TTC549 (cell line): ENCODE measurements around the gene EYS.

Experiments
- FAIRE-seq: peaks from 2 replicates; lab custom pipeline; 2012; peaks lifted over from hg19 to GRCh38; lab: Jason Lieb, UNC

Gene EYS

DNA sequence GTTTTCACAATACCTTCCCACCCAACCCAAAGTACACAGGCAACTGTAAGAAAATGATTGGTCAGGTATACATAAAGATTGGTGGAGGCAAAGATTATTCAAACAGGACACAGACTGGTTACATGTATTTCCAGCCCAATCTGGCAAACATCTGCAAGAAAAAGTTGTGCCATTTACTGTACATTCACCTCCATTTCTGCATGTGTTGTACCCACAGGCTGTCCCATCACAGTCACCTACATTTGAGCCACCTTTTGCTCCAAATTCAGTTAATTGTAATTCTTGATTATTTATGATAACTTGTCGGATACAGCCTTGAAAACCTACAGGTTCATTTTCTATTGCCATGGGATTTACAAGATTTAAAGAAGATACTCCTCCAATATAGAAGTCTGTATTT is 1985.8 kb downstream of the EYS start:
- no peak for FAIRE-seq

DNA sequence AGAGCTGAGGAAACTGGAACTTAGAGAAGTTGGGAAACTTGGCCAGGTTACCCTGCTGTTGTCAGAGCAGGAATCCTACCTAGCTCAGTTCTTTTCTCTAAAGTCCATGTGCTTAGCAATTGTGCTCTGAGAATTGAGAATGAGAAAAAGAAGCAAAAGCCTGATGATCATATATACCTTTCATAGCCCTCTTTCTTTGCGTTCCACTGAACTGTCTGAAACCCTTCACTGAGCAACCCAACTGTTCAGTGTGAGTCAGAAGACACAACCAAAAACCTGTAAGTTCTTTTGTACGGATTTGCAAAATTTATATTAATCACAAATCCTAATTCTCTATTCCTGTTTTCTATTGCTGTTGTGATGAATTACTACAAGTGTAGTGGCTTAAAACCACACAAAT is 1990.9 kb downstream of the EYS start:
- no peak for FAIRE-seq

DNA sequence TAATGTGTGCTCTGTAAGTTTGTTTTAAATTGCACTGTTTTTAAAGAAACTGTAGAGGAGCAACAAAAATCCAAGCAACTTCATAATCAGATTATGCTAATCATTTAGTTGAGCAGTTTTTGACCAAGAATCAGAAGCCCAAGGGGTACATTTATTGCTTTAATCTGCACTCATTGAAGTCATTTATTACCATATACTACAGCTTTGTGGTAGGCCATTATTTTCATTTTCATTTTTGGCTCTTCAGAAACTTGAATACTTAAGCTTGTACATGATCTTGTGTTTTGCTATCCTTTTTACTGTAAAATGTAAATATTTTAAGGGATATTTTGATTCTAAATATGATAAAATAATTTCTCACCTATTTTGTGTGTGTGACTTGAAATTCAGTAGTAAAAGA is 1992.9 kb downstream of the EYS start:
- no peak for FAIRE-seq

DNA sequence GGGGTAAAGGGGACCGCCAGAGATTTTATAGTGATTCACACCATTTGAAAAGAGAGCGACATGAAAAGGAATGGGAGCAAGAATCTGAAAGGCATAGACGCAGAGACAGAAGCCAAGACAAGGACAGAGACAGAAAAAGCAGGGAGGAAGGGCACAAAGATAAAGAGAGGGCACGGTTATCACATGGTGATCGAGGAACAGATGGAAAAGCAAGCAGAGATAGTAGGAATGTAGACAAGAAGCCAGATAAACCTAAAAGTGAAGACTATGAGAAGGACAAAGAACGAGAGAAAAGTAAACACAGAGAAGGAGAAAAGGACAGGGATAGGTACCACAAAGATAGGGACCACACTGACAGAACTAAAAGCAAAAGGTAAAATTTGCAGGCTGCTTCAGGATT is 1993.7 kb downstream of the EYS start:
- FAIRE-seq: no peak

DNA sequence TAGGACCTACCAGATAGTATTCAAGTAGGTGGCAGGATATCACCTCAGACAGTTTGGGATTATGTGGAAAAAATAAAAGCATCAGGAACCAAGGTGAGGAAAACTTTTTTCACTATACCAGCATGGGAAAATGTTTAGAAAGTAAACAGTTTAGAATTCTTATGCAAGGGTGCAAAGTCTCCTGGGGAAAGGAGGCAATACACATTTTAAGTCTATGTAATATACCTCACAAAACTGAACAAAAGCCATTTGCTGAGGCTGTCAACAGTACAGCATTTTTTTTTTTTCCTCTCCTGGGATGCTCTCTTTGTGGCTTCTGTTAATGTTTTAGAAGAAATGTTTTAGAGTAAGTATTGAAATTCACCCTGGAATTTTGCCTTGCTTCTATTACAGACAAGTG is 1997.9 kb downstream of the EYS start:
- FAIRE-seq: no peak

DNA sequence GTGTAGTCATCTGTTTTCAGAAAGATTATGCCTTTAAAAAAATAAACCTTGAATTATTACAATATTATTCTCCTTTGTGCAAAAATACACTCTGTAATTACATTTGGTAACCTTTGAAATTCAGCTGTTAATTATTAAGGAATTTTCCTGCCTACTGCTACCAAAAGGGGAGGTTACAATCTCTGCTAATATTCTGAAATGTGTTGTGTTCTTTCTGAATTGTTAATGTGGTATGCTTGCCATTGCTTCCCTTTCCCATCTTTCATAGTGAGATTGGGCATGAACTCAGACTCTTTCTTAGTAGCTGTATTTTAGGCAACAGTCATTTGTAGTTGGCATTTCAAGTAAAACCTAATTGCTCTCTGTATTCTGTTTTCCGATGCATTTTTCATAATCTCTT is 1998.4 kb downstream of the EYS start:
- FAIRE-seq: no peak

DNA sequence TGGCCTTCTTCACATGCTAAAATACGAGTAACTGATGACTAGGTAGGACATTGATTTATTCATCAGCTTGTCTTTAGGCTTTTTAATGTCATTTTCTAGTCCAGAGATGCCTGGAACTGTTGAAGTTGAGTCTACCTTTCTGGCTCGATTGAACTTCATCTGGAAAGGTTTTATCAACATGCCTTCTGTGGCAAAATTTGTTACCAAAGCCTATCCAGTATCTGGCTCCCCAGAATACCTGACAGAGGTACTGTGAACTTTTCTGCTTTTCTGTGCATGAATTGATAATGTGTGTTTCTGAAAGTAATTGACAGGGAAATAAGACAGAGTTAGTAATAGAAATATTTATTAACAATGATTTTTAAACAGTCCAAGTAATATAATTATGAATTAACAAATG is 2000.4 kb downstream of the EYS start:
- FAIRE-seq: no peak

DNA sequence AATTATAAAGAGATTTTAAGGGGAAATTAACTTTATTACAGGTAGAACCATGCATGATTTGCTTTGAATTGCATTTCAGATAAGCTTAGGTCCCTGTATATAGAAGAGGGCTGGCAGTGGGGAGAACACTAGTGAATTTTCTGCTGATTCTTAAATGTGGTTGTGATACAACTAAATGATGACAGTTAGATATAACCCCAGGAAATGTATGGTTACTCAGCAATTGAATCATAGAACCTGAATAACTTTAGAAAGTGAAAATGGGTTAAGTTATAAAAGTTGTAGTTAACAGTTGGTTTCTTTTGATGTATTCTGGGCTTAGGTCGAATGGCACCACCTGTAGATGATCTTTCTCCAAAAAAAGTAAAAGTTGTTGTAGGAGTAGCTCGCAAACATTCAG is 2001.3 kb downstream of the EYS start:
- FAIRE-seq: no peak

DNA sequence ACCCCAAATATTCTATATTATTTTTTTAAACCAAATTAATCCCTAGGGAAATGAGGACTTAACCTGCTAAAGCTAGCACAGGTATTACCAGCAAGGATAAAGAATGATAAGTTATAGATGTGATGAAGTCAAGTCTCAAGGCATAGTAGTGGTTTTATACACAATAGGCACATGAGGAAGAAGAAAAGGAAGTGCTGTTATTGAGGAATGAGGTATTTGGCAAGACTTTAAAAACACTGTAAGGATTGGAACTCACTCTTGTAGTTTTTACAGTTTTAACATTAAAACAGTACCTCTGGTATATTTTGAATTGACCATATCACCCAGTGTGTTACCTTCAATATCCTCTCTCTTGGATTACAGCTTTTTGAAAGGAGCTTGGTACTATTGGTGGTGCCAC is 2016.8 kb downstream of the EYS start:
- no peak for FAIRE-seq

DNA sequence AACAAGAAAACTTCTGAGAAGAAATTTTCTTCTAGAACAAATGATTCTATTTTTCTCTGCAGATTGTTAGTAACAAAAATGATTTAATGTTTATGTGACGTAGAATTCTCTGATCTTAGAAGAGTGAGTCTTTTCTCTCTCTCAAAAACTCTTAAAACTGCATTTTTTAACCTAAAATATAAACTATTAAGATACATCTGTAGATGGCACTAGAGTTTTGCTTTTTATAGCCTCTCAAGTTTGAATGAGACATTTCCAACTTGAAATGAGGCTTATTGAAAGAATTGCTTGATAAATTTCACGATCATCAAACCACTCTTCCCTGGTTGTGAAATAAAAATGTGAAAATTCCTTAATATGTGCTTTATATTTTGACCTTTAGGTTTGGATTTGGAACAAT is 2017.6 kb downstream of the EYS start:
- no peak for FAIRE-seq

DNA sequence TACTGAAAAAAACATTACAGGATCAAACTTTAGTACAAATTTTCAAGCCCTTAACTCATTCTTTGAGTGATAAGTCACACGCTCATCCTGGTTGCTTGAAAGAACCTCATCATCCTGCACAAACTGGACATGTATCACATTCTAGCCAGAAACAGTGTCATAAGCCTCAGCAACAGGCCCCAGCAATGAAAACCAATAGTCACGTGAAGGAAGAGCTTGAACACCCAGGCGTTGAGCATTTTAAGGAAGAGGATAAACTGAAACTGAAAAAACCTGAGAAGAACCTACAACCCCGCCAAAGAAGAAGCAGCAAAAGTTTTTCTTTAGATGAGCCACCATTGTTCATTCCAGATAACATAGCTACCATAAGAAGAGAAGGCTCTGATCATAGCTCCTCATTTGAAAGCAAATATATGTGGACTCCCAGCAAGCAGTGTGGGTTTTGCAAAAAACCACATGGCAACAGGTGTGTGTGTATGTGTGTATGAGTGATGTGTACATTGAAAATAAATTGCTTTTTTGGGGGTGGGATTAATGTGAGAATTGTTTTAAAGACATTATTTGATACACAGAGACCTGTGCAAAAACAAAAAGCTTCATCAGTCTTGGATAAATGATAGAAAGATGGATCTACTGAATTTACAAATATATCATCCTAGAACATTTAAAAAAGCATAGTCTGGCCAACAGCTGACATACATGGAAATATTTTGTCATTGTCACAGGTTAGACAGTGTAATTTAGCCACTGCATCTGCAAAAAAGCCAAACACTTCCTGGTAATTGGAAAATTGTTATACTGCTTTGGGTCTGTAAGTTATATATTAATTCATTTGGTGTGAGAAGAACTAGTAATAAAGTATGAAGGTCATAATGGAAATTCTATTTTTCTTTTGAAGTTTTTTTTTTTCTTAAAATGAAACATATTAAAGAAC is 2021.3 kb downstream of the EYS start:
- FAIRE-seq: no peak

DNA sequence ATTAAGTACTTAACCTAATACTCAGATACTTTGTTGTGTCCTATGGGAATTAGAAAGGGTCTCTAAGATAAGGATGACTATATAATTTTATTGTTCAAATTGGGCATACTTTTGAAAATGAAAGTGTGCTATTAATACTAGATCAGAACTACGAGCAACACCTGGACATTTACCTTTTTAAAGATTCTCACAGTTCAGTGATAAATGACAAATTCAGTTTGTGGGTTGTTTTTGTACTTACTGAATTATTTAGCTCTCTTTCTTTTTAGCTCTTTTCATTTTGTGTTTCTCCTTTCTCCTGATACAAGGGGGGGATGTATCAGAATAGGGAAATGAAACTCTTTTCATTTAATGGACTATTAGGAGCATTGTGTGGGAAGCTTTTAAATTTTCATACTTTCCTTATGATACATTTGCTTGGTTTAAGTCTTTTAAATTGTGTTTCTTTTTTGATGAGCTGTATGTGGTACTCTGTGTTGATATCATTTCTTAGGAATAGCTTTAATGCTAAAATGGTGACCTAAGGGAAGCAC is 2023.9 kb downstream of the EYS start:
- FAIRE-seq: no peak

DNA sequence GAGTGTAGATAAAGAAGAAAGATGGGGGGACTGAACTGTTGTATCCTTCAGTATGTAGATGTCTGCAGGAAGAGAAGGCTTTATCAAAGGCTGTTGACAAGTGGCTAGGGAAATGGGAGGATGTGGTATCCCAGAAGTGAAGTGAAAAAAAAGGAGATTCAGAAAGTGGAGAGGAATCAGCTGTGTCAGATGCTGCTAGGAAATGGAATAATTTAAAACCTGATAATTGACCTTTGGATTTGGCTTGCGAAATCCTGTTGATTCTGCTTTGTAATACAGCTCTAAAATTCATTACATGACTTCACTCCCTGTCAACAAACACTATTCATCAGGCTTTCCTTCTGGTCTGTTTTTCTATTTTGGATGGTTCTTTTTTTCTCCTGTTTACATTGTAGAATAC is 2029.7 kb downstream of the EYS start:
- FAIRE-seq: no peak

DNA sequence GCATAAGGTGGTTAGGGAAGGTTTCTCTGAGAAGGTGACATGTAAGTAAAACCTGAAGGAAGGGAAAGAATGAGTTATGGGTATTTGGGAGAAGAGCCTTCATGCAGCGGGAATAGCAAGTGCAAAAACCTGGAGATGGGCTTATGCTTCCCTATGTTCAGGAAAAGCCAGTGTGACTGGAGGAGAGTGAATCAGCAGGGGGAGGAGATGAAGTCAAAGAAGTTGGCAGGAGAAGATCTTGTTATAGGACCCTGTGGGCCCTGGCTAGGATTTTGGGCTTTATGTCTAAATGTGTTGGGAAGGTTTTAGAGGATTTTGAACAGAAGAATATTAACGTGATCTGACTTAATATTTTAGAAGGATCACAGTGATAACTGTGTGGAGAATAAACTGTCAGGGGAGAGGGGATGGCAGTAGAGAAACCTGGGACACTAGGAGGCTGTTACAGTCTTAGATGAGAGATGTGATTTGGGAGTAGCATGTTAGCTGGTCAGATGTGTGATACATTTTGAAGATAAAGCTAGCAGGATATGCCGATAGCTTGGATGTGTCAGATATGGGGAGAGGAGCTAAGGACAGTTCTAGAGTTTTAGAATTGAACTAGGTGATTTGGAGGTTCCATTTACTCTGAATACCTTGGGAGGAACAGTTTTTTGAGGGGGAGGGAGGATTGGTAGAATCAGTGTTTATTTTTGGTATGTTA is 2030.5 kb downstream of the EYS start:
- no peak for FAIRE-seq

DNA sequence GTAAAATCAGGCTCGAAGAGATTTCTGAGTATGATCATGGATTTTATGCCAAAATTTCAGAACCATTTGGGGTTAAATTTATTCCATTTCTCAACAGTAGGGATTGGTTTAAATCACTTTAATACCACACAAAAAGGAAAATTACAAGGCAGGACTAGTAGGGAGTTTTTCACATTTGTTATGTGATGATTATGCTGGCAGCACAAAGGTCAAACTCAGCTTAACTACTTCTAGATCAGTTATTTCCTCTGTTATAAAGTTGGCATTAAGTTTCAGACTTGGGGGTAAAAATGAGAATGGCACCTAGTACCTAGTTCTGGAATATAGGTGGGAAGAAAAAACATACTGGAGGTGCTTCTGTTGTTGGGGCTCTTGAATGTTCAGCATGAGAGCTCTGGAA is 2031.9 kb downstream of the EYS start:
- FAIRE-seq: no peak

DNA sequence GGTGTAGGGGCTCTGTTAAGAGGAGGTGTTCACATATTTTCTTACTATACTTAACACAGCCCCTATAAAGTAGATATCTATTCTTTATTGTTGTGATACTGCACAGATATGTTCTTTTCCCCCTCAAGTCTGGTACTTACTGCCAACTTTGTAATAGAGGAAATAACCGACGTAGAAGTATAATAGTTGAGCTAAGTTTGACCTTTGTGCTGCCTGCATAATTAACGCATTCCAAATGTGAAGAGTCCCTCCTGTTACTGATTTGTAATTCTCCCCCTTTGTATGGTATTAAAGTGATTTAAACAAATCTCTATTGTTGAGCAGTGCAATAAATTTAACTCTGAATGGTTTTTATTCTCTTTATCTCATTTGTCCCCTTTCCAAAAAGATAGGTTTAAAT is 2032.4 kb downstream of the EYS start:
- no peak for FAIRE-seq

DNA sequence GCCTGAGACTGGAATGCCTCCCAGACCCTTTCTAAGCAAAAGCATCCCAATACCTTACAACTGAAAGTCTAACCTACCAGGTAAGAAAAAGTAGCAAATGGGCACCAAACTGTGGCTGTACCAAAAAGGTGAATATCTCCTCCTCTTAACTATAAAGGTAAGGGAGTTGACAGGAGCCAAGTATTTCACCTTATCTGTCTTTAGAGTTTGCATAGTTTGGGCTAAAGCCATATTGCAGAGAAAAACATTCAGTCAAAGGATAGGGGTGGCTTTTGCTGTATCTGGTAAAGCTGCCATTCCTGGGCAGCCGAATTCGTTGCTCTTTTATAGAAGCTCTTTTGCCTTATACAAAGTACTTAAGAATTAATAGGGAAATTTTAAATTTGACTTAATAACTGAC is 2033.3 kb downstream of the EYS start:
- FAIRE-seq: no peak

DNA sequence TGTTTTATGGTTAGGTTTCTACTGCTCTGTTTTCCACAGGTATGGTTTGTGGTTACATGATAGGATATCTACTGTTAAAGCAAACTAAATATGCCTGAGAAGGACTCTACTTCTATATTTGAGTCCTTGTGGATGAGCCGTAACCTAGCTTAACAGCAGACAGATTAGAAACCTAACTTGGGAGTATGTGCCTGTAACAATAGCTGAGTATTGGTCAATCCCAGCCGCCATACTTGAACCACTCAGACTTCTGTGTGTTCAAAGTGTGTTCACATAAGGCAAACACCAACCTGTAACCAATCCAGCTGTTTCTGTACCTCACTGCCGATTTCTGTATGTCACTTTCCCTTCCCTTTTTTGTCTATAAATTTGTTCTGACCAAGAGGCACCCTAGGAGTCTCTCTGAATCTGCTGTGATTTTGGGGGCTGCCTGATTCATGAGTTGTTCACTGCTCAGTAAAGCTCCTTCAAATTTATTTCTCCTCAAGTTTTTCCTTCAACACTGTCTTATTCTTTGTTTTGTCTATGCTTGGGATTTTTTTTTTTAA is 2034.4 kb downstream of the EYS start:
- no peak for FAIRE-seq

DNA sequence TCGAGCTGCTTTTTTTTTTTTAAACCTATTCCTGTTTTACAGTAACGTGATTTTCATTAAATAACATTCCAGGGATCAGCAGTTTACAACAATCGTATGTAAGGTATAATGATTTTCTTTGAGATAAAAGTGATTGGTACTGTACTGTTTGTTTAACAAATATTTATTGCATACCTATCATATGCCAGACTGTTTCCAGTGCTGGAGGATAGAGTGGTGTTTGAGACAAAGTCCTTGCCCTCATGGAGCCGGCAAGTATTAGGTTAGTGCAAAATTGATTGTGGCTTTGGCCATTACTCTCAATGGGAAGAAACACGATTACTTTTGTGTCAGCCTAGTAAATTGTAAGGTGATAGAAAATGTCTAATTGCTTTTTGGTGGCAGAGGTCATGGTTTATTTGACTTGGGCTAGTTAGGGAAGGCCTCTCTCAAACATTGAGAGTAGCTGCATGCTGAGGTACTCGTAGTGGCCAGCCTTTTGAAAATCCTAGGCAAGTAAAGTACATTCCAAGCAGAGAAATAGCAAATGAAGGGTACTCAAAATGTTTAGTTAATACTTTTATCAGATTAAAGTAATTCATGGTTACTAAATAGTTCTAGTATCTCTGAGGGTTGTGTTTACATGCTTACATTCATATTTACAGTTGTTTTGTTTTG is 2035.8 kb downstream of the EYS start:
- FAIRE-seq: no peak
